ENCODE results near the gene PTCH1.
A peak's percentile ranks its signal among the peaks of the same experiment; 100 is the strongest.

The PTCH1 gene

GRCh38 chr9:95511952-95512708 lies 4.6 kb downstream of the PTCH1 start:
- no peak for DNase-seq (ENCODE audit: low spot score)

GRCh38 chr9:95511616-95511931 lies 5.2 kb downstream of the PTCH1 start:
- no peak for DNase-seq (ENCODE audit: low spot score)

- DNase-seq (ENCODE audit: low spot score) = peak; percentile 90
Observed at GRCh38 chr9:95510709-95511615, 5.8 kb downstream of the PTCH1 start.

GRCh38 chr9:95509851-95510708 lies 6.7 kb downstream of the PTCH1 start:
- DNase-seq (ENCODE audit: low spot score) = no peak

- DNase-seq (ENCODE audit: low spot score) = peak; percentile 79
Observed at GRCh38 chr9:95508968-95509850, 7.6 kb downstream of the PTCH1 start.

- peak; percentile 50 for DNase-seq (ENCODE audit: low spot score)
Observed at GRCh38 chr9:95508242-95508967, 8.4 kb downstream of the PTCH1 start.

- no peak for DNase-seq (ENCODE audit: low spot score)
Observed at GRCh38 chr9:95507464-95508241, 9.1 kb downstream of the PTCH1 start.

GRCh38 chr9:95506678-95507463 lies 9.9 kb downstream of the PTCH1 start:
- DNase-seq (ENCODE audit: low spot score) = peak; percentile 55

- no peak for DNase-seq (ENCODE audit: low spot score)
Observed at GRCh38 chr9:95506428-95506677, 10.4 kb downstream of the PTCH1 start.

- peak; percentile 85 for DNase-seq (ENCODE audit: low spot score)
Observed at GRCh38 chr9:95505717-95506427, 10.9 kb downstream of the PTCH1 start.

GRCh38 chr9:95505072-95505716 lies 11.6 kb downstream of the PTCH1 start:
- DNase-seq (ENCODE audit: low spot score) = no peak

GRCh38 chr9:95504053-95504963 lies 12.5 kb downstream of the PTCH1 start:
- DNase-seq (ENCODE audit: low spot score) = no peak

- DNase-seq (ENCODE audit: low spot score) = no peak
Observed at GRCh38 chr9:95503369-95503768, 13.4 kb downstream of the PTCH1 start.

GRCh38 chr9:95502248-95502647 lies 14.5 kb downstream of the PTCH1 start:
- no peak for DNase-seq (ENCODE audit: low spot score)

- DNase-seq (ENCODE audit: low spot score) = no peak
Observed at GRCh38 chr9:95499847-95500246, 16.9 kb downstream of the PTCH1 start.

GRCh38 chr9:95499046-95499676 lies 17.6 kb downstream of the PTCH1 start:
- DNase-seq (ENCODE audit: low spot score) = no peak

GRCh38 chr9:95498641-95499040 lies 18.1 kb downstream of the PTCH1 start:
- no peak for DNase-seq (ENCODE audit: low spot score)
